Thoracic aorta (tissue), 2 donors: ENCODE measurements around the gene GADL1. TPM values are rescaled to one million over a fixed set of nuclear protein-coding genes. Genes with fewer than 3 reads are reported as not detected.

ENCODE experiments used
- ATAC-seq: fragments of 150-250 bp; one replicate; pipeline ENCODE4 v1.8.0; 2017; ENCODE audit warnings: low read depth; ENCODE audit not compliant: insufficient number of reproducible peaks, low FRiP score
- DNase-seq: peaks from one replicate; pipeline ENCODE4 v3.0.0-alpha.2; 2020; ENCODE audit warnings: low spot score
- H3K27ac ChIP-seq, 2 donors: fragments of 200-600 bp; sonication (generic); 1 replicate in 1 of 2; 2 replicates in 1 of 2; pipeline ENCODE4 v1.5.1; 2016; ENCODE audit warnings: mild to moderate bottlenecking in 2 of 2, moderate library complexity in 2 of 2
- H3K27me3 ChIP-seq: fragments of 200-600 bp; sonication (generic); replicated peaks from 2 replicates; pipeline ENCODE4 v1.6.0; 2016; ENCODE audit warnings: mild to moderate bottlenecking; ENCODE audit not compliant: insufficient read depth
- H3K36me3 ChIP-seq: fragments of 200-600 bp; sonication (generic); one replicate; pipeline ENCODE4 v1.5.1; 2016
- H3K4me1 ChIP-seq, 2 donors: fragments of 200-600 bp; sonication (generic); 1 replicate in 1 of 2; 2 replicates in 1 of 2; pipeline versions ENCODE4 v1.5.1 to v1.6.0; 2016; ENCODE audit warnings: low read depth in 2 of 2, mild to moderate bottlenecking in 1 of 2; ENCODE audit not compliant: control insufficient read depth in 1 of 2
- H3K4me3 ChIP-seq: fragments of 200-600 bp; sonication (generic); 2 replicates; pipeline ENCODE4 v1.5.1; 2016; ENCODE audit warnings: mild to moderate bottlenecking
- H3K9me3 ChIP-seq: fragments of 200-600 bp; sonication (generic); 2 replicates; pipeline ENCODE4 v1.5.1; 2016
- total RNA-seq, 2 donors: library from RNA; depleted of rRNA; stranded (reverse); fragments of >200 nt; gene quantifications; one replicate each; pipeline versions ENCODE4 v1.1.0 to v1.2.3, GENCODE V29; 2016
- TF ChIP-seq, protein P1 (sequence below): fragments of 200-600 bp; sonication (generic); IDR thresholded peaks from one replicate; pipeline ENCODE4 v1.5.1; 2019; ENCODE audit warnings: antibody characterized with exemption

Gene GADL1
- total RNA-seq, 2 donors from 2014 or later: 0.27 to 1.1 TPM

DNA sequence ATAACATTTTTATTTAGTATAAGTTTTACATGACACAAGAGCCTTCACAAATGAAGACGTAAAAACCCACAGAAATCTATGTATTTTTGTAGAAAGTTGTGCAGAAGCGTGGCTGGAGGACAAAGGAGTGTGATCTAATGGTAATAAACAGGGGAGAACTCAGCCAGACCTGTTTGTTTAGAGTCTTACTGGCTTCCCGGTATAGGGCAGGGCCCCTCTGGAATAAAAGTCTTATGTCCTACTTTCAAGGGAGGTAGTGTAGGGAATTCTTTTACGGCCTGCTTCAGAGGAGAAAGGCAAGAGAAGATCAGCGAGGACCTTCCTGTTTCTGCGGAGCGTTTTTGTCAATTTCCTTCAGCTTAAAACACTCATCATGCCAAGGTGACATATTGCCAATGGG, 184.4 kb downstream of the GADL1 start:
- TF ChIP-seq, protein P1, sequence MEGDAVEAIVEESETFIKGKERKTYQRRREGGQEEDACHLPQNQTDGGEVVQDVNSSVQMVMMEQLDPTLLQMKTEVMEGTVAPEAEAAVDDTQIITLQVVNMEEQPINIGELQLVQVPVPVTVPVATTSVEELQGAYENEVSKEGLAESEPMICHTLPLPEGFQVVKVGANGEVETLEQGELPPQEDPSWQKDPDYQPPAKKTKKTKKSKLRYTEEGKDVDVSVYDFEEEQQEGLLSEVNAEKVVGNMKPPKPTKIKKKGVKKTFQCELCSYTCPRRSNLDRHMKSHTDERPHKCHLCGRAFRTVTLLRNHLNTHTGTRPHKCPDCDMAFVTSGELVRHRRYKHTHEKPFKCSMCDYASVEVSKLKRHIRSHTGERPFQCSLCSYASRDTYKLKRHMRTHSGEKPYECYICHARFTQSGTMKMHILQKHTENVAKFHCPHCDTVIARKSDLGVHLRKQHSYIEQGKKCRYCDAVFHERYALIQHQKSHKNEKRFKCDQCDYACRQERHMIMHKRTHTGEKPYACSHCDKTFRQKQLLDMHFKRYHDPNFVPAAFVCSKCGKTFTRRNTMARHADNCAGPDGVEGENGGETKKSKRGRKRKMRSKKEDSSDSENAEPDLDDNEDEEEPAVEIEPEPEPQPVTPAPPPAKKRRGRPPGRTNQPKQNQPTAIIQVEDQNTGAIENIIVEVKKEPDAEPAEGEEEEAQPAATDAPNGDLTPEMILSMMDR: no peak
- H3K27me3 ChIP-seq: no peaks in the 10 kb centered on the region
- no peak overlapping the region for H3K4me3 ChIP-seq
- H3K9me3 ChIP-seq: no peaks in the 10 kb centered on the region
- H3K27ac ChIP-seq: no peak overlapping the region
- ATAC-seq (no peak), DNase-seq (no peak)
- no peaks in the 10 kb centered on the region for H3K4me1 ChIP-seq
- H3K36me3 ChIP-seq: no peaks in the 10 kb centered on the region

DNA sequence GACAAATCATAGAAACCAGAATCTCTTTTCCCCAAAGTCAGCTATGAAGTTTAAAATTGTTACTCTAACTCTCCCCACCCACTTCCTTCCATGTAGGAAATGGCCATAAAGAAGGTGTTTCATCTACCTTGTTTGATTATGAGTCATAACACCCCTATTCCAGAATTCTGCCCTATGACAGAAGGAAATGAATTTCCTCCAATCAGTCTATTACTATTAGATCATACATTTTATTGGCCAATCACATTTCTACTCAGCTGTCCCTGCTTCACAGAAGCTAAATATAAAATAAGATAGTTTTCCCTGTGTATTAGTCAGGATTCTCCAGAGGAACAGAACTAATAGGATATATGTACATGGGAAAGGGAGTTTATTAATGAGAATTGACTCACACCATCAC, 186.0 kb downstream of the GADL1 start:
- TF ChIP-seq, protein P1: no peak
- Histone ChIP-seq H3K27ac (no peak overlapping the region), H3K4me3 (no peak overlapping the region), H3K9me3 (no peaks in the 10 kb centered on the region), H3K36me3 (no peaks in the 10 kb centered on the region), H3K27me3 (no peaks in the 10 kb centered on the region), H3K4me1 (no peaks in the 10 kb centered on the region)
- DNase-seq (no peak), ATAC-seq (no peak)

DNA sequence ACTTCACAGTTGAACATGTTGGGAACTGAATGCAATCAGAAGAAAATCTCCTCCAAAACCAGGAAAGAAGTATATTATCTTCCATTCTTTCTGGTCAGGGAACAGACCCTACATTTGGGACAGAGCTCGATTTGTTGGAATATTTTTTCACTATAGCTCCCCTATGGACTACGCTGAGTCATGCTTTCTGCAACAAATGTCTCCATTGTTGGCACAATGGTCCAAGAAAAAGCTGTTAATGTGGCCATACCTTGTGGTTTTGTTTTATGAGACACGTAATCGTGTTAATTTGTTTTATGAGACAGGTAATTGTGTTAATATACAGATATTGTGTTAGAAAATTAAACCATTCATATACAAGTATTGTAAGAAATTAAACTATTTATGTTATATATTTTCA, 186.6 kb downstream of the GADL1 start:
- Histone ChIP-seq H3K27me3 (no peaks in the 10 kb centered on the region), H3K9me3 (no peaks in the 10 kb centered on the region), H3K36me3 (no peaks in the 10 kb centered on the region), H3K27ac (no peak overlapping the region), H3K4me1 (no peaks in the 10 kb centered on the region), H3K4me3 (no peak overlapping the region)
- TF ChIP-seq, protein P1: no peak
- ATAC-seq (no peak), DNase-seq (no peak)

DNA sequence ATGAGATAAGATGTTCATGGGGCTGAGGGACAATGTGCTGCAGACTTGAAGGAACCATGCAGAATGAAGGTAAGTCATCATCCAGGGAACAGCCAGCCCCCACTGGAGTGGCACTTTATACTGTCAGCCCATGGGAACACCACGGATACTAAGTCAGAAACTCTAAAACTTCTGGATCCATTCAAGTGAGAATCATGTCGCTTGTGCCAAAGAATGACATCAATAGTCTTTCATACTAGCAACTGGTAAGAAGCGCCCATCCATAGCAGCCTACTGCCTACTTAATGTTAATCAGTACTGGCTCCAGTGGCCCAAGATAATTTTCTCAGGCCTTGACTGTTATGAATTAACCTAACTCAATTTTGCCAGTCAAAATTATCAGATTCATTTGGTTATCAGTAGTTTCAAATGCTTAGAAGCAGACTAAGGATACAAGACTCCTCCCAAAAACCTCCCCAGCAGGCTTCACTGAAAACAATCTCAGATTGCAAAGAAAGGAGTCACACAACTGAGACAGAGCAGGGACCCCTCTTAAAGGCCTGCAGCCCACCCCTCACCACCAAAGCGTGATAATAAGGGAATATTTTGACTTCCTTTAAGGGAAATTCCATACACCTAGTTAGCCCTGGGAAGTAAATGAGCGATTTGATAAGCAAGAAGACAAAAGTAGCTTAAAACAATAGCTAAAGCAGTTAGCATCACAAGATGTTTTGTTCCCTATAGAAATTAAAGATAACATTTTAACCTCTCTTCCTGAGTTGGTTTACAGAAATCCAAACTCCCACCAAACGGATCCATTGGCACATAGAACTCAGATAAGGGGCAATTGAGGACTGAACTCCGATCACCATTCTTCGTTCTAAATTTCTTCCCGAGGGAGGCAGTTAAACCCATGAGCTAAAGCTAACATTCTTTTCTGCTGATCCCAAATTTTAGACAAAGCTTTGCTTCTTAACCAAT, 189.2 kb downstream of the GADL1 start:
- Histone ChIP-seq H3K36me3 (no peaks in the 10 kb centered on the region), H3K27ac (no peak overlapping the region), H3K27me3 (no peaks in the 10 kb centered on the region), H3K9me3 (no peaks in the 10 kb centered on the region), H3K4me3 (no peak overlapping the region), H3K4me1 (no peaks in the 10 kb centered on the region)
- DNase-seq (no peak), ATAC-seq (no peak)
- TF ChIP-seq, protein P1: no peak

DNA sequence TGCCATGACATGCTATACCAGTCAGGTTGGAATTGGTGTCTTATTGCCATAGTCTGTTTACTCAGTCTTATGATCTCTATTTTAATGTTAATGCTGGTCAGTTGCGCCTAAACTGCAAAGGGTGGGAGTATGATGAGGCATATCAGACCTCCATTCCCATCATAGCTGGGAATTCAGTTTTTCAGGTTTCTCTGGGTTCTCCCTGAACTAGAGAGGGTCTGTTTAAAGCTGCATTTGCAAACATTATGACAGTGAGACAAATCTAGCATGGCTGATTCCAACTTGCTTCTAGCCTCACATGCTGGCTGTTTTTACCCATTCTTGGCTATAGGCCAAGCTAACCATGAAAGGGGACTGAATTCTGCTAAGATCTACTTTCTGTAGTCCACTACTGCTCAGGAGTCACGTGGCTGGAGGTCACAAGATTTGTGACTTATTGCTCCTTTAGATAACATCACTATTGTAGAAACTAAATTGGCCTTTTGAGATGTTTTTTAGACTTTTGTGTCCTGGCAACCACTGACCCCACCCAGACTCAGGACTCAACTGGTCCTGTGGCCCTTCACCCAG, 191.5 kb downstream of the GADL1 start:
- DNase-seq: no peak
- H3K36me3 ChIP-seq: no peaks in the 10 kb centered on the region
- no peak overlapping the region for H3K4me3 ChIP-seq
- H3K27ac ChIP-seq: no peak overlapping the region
- no peaks in the 10 kb centered on the region for H3K27me3 ChIP-seq
- TF ChIP-seq, protein P1: no peak
- H3K9me3 ChIP-seq: no peaks in the 10 kb centered on the region
- H3K4me1 ChIP-seq: no peaks in the 10 kb centered on the region
- ATAC-seq: no peak
